ENCODE data around the gene SKI.
A peak's percentile ranks its signal among the peaks of the same experiment; 100 is the strongest.

Gene SKI

DNA sequence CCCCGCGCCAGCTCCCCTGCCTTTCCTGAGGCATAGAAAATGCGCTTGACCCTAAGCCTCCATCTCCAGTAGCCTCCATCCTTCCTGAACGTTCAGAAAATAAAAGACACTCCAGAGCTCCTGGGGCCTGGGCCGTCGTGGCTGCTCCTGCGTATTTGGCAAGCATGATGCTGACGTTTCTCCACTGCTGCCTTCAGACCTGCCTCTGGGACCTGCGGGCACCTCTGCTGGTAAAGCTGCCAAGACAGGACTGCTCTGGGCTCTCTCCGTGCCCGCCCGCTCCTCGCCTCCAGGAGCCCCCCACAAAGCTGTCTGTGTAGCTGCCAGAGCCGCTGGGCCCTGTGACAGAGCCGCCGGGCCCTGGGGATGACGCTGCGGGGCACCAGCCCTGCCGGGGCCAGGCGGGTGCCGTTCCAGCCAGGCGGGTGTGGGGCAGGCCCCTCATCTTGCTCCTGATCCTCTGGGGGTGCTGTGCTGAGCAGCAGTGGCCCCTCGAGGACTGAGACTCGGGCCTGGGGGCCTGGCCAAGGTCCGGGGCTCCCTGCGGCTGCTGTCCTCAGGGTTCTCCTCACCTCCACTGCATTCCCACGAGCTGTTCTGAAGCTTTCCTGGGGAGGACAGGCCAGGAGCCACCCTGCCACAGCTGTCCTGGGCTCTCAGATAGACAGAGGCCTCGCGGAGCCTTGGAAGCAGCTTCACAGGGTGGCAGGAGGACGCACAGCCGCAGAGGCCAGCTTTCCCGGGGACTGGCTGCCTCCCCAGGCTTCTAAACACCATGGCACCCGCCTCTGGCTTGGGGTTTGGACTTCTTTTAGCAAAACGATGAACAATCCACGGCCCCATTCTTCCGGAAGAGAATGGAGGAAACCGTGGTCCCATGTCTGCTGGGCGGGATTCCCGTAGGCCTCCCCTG, 115.2 kb downstream of the SKI start:
- no peak overlapping the region for H3K27ac Mint-ChIP-seq
- H3K9me3 Mint-ChIP-seq: no peaks in the 10 kb centered on the region
- no peaks in the 10 kb centered on the region for H3K36me3 Mint-ChIP-seq (ENCODE audit: low read depth)
- H3K4me3 Mint-ChIP-seq: no peak overlapping the region
- H3K27me3 Mint-ChIP-seq (ENCODE audit: low read depth, poor library complexity): peaks cover 2% of the 10 kb centered on the region
- H3K4me1 Mint-ChIP-seq: peaks cover 36% of the 10 kb centered on the region
- TF ChIP-seq, protein P1, sequence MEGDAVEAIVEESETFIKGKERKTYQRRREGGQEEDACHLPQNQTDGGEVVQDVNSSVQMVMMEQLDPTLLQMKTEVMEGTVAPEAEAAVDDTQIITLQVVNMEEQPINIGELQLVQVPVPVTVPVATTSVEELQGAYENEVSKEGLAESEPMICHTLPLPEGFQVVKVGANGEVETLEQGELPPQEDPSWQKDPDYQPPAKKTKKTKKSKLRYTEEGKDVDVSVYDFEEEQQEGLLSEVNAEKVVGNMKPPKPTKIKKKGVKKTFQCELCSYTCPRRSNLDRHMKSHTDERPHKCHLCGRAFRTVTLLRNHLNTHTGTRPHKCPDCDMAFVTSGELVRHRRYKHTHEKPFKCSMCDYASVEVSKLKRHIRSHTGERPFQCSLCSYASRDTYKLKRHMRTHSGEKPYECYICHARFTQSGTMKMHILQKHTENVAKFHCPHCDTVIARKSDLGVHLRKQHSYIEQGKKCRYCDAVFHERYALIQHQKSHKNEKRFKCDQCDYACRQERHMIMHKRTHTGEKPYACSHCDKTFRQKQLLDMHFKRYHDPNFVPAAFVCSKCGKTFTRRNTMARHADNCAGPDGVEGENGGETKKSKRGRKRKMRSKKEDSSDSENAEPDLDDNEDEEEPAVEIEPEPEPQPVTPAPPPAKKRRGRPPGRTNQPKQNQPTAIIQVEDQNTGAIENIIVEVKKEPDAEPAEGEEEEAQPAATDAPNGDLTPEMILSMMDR (IDR thresholded peaks at IDR 0.05): no peak
- DNase-seq: no peak

DNA sequence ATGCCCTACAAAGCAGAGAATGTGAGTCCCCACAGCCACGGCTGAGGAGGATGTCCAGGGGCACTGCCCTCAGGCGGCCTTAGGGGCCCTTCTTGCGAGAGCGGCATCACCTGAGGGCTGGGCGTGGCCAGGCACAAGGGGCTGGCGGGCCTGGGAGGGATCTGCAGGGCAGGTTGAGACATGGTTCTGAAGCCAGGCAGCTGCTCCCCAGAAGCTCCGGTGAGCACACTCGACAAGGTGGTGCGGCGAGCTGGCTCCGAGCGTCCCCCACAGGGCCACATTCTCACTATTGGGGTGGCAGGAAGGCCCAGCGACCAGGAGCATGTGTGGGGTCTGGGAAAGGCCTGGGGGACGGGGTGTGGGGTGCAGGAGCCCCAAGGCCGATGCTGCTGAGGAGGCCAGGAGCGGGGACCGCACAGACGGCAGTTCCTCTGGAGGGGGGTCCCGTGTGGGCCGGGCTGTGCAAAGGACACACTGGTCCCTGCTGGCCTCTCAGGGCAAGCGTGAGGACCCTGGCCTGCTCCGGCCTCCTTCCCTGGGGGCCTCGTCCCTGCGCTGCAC, 116.1 kb downstream of the SKI start:
- TF ChIP-seq, protein P1 (IDR thresholded peaks at IDR 0.05): no peak
- Mint-ChIP-seq H3K36me3 (ENCODE audit: low read depth) (no peaks in the 10 kb centered on the region), H3K4me1 (peaks cover 32% of the 10 kb centered on the region), H3K4me3 (no peak overlapping the region), H3K27me3 (ENCODE audit: low read depth, poor library complexity) (peaks cover 2% of the 10 kb centered on the region), H3K9me3 (no peaks in the 10 kb centered on the region), H3K27ac (no peak overlapping the region)
- peak; percentile 2 for DNase-seq

DNA sequence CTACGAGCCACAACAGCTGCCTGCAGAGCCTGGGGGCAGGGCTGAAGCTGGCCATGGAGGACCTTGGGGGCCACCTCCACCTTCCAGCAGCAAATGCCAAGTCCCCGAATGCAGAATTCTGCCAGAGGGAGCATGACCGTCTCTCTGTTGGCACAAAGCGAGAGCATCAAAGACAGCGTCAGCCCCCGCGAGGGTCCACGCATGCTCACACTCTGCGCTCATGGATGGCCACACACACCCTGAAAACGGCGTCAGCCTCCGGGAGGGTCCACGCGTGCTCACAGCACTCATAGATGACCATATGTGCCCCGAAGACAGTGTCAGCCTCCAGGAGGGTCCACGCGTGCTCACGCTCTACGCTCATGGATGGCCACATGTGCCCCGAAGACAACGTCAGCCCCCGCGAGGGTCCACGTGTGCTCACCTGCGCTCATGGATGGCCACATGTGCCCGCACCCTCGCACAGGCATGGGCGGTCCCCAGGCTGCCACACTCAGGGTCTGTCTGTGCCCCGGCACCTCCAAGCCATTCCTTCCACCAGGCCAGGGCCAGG, 116.7 kb downstream of the SKI start:
- no peak overlapping the region for H3K4me3 Mint-ChIP-seq
- H3K9me3 Mint-ChIP-seq: no peaks in the 10 kb centered on the region
- H3K36me3 Mint-ChIP-seq (ENCODE audit: low read depth): no peaks in the 10 kb centered on the region
- H3K4me1 Mint-ChIP-seq: peaks cover 37% of the 10 kb centered on the region
- H3K27ac Mint-ChIP-seq: no peak overlapping the region
- H3K27me3 Mint-ChIP-seq (ENCODE audit: low read depth, poor library complexity): peaks cover 2% of the 10 kb centered on the region
- TF ChIP-seq, protein P1 (IDR thresholded peaks at IDR 0.05): no peak
- DNase-seq: no peak

DNA sequence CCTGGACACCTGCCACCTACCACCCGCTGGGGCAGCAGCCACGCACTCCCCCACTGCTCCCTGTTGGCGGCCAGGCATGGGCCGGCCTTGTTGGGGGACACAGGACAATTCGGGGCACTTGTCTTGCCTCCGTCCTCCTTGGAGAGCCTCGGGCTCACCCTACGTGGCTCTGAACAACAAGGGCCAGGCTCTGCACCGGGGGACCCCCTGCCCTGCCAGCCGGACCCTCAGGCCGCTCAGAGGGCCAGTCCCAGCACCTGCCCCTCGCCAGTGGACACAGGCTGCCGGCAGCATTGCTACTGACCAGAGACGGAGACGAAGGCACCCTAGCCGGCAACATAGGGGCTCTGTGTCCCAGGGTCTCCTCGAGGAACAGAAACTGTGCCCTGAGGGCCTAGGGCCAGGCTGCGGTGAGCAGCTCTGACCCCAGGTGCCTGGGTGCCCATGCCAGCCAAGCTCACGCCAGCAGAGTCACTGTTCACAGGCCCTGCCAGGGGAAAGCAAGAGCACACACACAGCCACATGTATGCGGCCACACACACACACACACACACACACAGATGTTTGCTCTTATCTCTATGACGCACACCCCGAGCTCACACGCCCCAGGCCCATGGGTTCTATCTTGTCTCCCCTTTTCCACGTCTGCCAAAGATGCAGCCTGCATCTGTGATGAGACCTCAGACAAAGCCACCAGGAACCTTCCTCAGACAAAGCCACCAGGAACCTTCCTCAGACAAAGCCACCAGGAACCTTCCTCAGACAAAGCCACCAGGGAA, 117.4 kb downstream of the SKI start:
- peaks cover 33% of the 10 kb centered on the region for H3K4me1 Mint-ChIP-seq
- H3K4me3 Mint-ChIP-seq: no peak overlapping the region
- H3K36me3 Mint-ChIP-seq (ENCODE audit: low read depth): no peaks in the 10 kb centered on the region
- TF ChIP-seq, protein P1 (IDR thresholded peaks at IDR 0.05): no peak
- H3K9me3 Mint-ChIP-seq: no peaks in the 10 kb centered on the region
- H3K27ac Mint-ChIP-seq: peak overlapping the region; percentile 83
- H3K27me3 Mint-ChIP-seq (ENCODE audit: low read depth, poor library complexity): peaks cover 2% of the 10 kb centered on the region
- DNase-seq: no peak

DNA sequence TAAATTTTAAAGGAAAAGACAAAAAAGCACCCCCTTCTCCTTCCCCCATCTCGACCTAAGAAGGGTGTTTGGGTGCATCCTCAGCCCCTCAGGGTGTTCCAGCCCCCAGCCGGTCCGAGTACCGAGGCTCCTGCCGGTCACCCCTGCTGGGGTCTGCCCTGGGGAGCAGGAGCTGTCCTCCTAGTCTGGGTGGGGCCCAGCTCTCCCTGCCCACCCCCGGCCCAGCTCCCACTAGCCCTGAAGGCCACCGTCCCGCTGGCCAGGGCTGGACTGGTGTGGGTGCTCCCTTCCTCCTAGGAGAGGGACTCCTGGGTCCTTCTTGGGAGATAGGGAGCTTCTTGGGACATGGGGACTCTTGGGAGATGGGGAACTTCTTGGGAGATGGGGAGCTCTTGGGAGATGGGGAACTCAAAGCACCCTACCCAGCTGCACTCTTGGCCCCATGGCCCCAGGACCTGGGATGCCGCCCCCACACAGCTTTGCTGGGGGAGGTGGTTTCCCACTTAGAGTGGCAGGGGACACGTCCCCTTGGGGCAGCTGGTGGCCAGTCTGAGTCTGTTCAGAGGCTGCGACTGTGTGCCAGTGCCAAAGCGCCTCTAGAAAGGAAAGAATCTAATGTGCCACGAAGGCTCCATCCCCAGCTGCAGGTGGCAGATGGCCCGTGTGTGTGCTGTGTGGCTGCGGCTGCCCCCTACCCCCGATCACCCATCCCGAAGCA, 118.7 kb downstream of the SKI start:
- no peak overlapping the region for H3K4me3 Mint-ChIP-seq
- H3K9me3 Mint-ChIP-seq: no peaks in the 10 kb centered on the region
- no peak overlapping the region for H3K27ac Mint-ChIP-seq
- TF ChIP-seq, protein P1 (IDR thresholded peaks at IDR 0.05): no peak
- peaks cover 6% of the 10 kb centered on the region for H3K27me3 Mint-ChIP-seq (ENCODE audit: low read depth, poor library complexity)
- H3K36me3 Mint-ChIP-seq (ENCODE audit: low read depth): no peaks in the 10 kb centered on the region
- no peak for DNase-seq
- peaks cover 30% of the 10 kb centered on the region for H3K4me1 Mint-ChIP-seq

Data from nephron progenitor cell (in vitro differentiated cells).